ENCODE results near the gene IPPK. TPM values are rescaled to one million over a fixed set of nuclear protein-coding genes. Genes with fewer than 3 reads are reported as not detected.

The IPPK gene
- total RNA-seq, 2 donors from 2014 or later, result 10.3 to 14.0 TPM

GRCh38 chr9:92659601-92660000, 10.3 kb downstream of the IPPK start:
- Histone ChIP-seq H3K36me3 (no peaks in the 10 kb centered on the region), H3K27me3 (replicated peaks; ENCODE audit: insufficient read depth) (no peaks in the 10 kb centered on the region), H3K27ac (no peak overlapping the region), H3K4me1 (replicated peaks) (peaks cover 6% of the 10 kb centered on the region), H3K9me3 (no peaks in the 10 kb centered on the region), H3K4me3 (no peak overlapping the region)
- WGBS, result 79% methylated on average over 10 of the region's 10 CpGs
- DNase-seq (ENCODE audit: low spot score), result no peak
- intact Hi-C loops (cut with DNase I), result no loop called here
- no peak for TF ChIP-seq POLR2AphosphoS5 (IDR thresholded peaks at IDR 0.05)
- TF ChIP-seq POLR2A (IDR thresholded peaks at IDR 0.05), result no peak
- TF ChIP-seq, protein P1, sequence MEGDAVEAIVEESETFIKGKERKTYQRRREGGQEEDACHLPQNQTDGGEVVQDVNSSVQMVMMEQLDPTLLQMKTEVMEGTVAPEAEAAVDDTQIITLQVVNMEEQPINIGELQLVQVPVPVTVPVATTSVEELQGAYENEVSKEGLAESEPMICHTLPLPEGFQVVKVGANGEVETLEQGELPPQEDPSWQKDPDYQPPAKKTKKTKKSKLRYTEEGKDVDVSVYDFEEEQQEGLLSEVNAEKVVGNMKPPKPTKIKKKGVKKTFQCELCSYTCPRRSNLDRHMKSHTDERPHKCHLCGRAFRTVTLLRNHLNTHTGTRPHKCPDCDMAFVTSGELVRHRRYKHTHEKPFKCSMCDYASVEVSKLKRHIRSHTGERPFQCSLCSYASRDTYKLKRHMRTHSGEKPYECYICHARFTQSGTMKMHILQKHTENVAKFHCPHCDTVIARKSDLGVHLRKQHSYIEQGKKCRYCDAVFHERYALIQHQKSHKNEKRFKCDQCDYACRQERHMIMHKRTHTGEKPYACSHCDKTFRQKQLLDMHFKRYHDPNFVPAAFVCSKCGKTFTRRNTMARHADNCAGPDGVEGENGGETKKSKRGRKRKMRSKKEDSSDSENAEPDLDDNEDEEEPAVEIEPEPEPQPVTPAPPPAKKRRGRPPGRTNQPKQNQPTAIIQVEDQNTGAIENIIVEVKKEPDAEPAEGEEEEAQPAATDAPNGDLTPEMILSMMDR (IDR thresholded peaks at IDR 0.05), result no peak

DNA sequence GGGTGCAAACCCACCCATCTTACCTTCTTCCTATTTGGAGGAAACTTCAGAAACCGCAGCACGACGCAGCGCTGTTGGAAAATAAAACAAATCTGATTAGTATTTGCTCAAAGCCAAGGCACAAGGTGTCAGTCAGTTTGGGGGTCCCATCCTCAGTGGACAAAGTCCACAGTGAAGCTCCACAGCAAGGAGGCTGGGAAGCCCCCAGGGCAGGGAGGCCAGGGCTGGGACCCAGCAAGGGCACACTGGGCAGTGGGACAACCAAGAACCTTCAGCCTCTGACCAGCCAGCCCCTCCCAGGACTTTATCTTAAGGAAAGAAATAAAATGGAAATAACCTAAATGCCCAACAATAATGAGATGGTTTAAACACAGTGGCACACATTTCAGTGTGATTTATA, 11.3 kb downstream of the IPPK start:
- peaks cover 6% of the 10 kb centered on the region for H3K4me1 ChIP-seq (replicated peaks)
- WGBS, result 95% methylated on average over 4 of the region's 4 CpGs
- intact Hi-C loops (cut with DNase I), result no loop called here

GRCh38 chr9:92658176-92658575, 11.8 kb downstream of the IPPK start:
- Histone ChIP-seq H3K4me1 (replicated peaks) (peaks cover 6% of the 10 kb centered on the region), H3K27ac (no peak overlapping the region), H3K36me3 (no peaks in the 10 kb centered on the region), H3K27me3 (replicated peaks; ENCODE audit: insufficient read depth) (no peaks in the 10 kb centered on the region), H3K9me3 (no peaks in the 10 kb centered on the region), H3K4me3 (no peak overlapping the region)
- intact Hi-C loops (cut with DNase I), result no loop called here
- no peak for DNase-seq (ENCODE audit: low spot score)
- TF ChIP-seq POLR2A (IDR thresholded peaks at IDR 0.05) (no peak), POLR2AphosphoS5 (IDR thresholded peaks at IDR 0.05) (no peak)
- TF ChIP-seq, protein P1 (IDR thresholded peaks at IDR 0.05), result no peak
- WGBS, result 89% methylated on average over 7 of the region's 7 CpGs

More for the DNA sequence above, 11.3 kb downstream of the IPPK start:
- no peaks in the 10 kb centered on the region for H3K36me3 ChIP-seq
- no peaks in the 10 kb centered on the region for H3K9me3 ChIP-seq
- H3K27ac ChIP-seq, result no peak overlapping the region
- no peak overlapping the region for H3K4me3 ChIP-seq
- DNase-seq (ENCODE audit: low spot score), result no peak
- no peaks in the 10 kb centered on the region for H3K27me3 ChIP-seq (replicated peaks; ENCODE audit: insufficient read depth)
- TF ChIP-seq POLR2A (IDR thresholded peaks at IDR 0.05) (no peak), POLR2AphosphoS5 (IDR thresholded peaks at IDR 0.05) (no peak)
- TF ChIP-seq, protein P1 (IDR thresholded peaks at IDR 0.05), result no peak

- Histone ChIP-seq H3K4me1 (replicated peaks) (peaks cover 6% of the 10 kb centered on the region), H3K36me3 (no peaks in the 10 kb centered on the region), H3K27ac (no peak overlapping the region), H3K27me3 (replicated peaks; ENCODE audit: insufficient read depth) (no peaks in the 10 kb centered on the region), H3K4me3 (no peak overlapping the region), H3K9me3 (no peaks in the 10 kb centered on the region)
- WGBS, result 94% methylated on average over 17 of the region's 17 CpGs
- TF ChIP-seq, protein P1 (IDR thresholded peaks at IDR 0.05), result no peak
- TF ChIP-seq POLR2A (IDR thresholded peaks at IDR 0.05) (no peak), POLR2AphosphoS5 (IDR thresholded peaks at IDR 0.05) (no peak)
- no peak for DNase-seq (ENCODE audit: low spot score)
- intact Hi-C loops (cut with DNase I), result no loop called here
Observed at GRCh38 chr9:92657296-92658094, 12.4 kb downstream of the IPPK start.

DNA sequence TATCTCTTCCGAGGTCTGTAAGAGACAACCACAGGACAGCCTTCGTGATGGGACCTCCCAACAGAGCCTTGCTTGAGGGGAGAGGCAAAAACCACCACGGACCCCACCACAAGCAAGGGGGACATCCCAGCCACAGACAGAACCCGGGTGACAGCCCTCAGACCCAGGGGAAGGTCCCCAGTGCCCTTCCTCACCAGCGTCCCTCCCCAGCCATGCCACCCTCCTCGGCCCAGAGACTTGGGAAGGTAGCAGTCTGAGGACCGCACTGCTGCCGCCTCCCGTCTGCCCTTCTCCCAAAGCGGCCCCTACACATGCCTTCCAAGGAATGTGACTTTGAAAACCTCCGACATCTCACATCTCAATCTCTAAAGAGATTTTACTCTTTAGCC, 13.4 kb downstream of the IPPK start:
- Histone ChIP-seq H3K4me3 (no peak overlapping the region), H3K27ac (no peak overlapping the region), H3K9me3 (no peaks in the 10 kb centered on the region), H3K4me1 (replicated peaks) (peaks cover 6% of the 10 kb centered on the region), H3K27me3 (replicated peaks; ENCODE audit: insufficient read depth) (no peaks in the 10 kb centered on the region), H3K36me3 (no peaks in the 10 kb centered on the region)
- no peak for TF ChIP-seq POLR2AphosphoS5 (IDR thresholded peaks at IDR 0.05)
- TF ChIP-seq, protein P1 (IDR thresholded peaks at IDR 0.05), result no peak
- no peak for TF ChIP-seq POLR2A (IDR thresholded peaks at IDR 0.05)
- 90% methylated on average over 11 of the region's 11 CpGs for WGBS
- no peak for DNase-seq (ENCODE audit: low spot score)
- intact Hi-C loops (cut with DNase I), result no loop called here

Measured in prostate gland (tissue), 2 donors.